Fibroblast of gingiva (primary cell): ENCODE measurements around the gene KRTAP5-8.
"Not testable (repeated sequence)": the region's sequence is repeated elsewhere in the genome, so short reads cannot be mapped to it uniquely, and the experiment has no call there.

Source experiments
- DNase-seq: peaks from one replicate; pipeline ENCODE4 v3.0.0-alpha.2; 2011; ENCODE audit warnings: low read depth

KRTAP5-8 gene

GRCh38 chr11:71543866-71544265, 6.0 kb downstream of the KRTAP5-8 start:
- no peak for DNase-seq

- no peak for DNase-seq
Observed at GRCh38 chr11:71544525-71545214, 6.8 kb downstream of the KRTAP5-8 start.

DNA sequence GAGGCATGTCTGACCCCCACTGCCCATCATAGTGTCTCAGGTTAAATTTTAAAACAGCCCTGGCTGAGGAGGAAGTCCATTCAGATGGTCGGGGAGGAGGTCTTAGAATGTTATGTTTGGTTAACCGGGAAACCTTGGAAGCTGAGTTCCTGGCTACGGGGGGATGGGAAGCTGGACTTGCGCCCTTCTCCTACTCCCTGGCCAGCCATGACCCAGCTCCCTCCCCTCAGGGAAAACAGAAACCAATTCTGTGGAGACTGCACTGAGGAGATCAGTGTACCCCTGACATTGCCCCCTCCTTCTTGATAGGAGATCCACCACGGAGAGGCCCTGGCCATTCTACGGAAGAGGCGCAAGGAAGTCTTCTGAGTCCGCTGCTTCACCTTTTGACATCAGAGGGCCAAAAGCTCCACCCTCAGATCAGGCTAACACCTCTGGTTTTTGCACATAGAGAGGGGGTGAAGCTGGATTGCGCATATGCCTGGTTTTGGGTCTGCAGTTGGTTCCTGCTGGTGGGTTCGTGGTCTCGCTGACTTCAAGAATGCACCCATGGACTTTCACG, 7.7 kb downstream of the KRTAP5-8 start:
- no peak for DNase-seq

DNA sequence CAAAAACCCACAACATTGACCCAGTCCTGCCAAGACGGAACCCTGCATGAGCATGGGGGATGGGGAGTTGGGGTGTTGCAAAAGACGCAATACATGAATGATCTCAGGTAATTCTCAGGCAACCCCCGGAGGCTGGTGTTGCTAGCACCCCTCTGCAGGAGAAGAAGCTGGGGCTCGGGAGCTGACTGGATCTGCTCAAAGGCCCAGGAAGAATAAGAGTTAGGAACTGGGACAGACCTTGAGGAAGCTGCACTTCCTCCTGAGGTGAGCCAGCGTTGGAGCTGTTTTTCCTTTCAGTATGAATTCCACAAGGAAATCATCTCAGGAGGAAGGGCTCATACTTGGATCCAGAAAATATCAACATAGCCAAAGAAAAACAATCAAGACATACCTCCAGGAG, 10.3 kb downstream of the KRTAP5-8 start, which contains the start of gene KRTAP5-9:
Gene KRTAP5-9, plus strand, starts transcription at position 301 of the 400 bp plus-strand sequence. CDS start 238 bp downstream, outside the sequence.
- no peak for DNase-seq

- DNase-seq, result no peak
Observed at GRCh38 chr11:71548716-71549151, 10.9 kb downstream of the KRTAP5-8 start.

GRCh38 chr11:71551711-71552110, 13.9 kb downstream of the KRTAP5-8 start:
- DNase-seq, result no peak

- no peak for DNase-seq
Observed at GRCh38 chr11:71554996-71555395, 17.2 kb downstream of the KRTAP5-8 start.

DNA sequence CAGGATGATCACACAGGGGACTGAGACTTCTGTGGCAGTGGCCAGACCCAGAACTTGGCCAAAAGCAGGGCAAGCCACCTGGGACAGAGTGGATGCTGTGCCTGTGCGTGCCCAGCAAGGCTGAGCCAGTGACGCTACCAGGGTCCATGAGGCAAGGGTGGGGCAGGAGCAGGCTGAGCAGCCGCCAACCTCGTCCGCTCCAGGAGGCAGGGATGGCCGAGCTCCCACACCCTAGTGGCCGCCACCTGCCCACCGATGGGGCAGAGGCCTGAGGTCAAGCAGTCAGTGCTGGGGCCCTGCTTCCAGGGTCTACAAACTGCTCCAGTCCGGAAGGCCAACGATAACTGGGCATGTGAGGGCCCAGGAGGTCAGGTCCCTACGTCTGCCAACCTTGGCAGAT, 17.7 kb downstream of the KRTAP5-8 start:
- no peak for DNase-seq

- DNase-seq, result no peak
Observed at GRCh38 chr11:71556018-71556417, 18.2 kb downstream of the KRTAP5-8 start.

DNA sequence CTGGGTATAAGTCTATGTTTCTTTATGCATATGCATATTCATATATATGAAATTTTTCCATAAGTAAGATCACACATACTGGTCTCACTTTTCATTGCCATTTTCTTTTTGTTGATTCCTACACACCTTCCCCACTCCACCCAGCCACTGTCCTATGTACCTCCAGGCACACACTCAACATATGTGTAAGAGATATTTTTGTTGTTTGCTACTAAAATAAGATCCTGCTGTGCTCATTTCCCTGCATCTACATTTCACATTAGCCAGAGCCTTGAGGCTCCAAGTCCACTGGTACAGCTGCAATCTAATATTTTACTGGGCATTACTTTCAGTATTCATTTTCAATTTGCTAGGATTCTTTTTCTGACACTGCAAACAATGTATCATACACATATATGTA, 19.4 kb downstream of the KRTAP5-8 start:
- DNase-seq, result no peak

- no peak for DNase-seq
Observed at GRCh38 chr11:71558996-71559395, 21.2 kb downstream of the KRTAP5-8 start.

DNA sequence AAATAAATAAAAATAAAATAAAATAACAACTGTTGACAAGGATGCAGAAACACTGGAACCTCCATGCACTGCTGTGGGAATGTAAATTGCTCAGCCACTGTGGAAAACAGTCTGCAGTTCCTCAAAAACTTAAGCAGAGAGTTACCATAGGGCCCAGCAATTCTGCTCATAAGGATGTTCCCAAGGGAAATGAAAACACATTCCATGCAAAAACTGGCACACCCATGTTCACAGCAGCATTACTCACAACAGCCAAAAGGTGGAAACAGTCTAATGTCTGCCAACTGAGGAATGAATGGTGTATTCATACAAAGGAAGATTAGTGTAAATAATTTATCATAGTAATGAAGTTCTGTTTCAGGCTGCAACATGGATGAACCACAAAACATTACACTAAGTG, 24.3 kb downstream of the KRTAP5-8 start:
- DNase-seq, result no peak

- DNase-seq, result peak; percentile 22
Observed at GRCh38 chr11:71563406-71563805, 25.6 kb downstream of the KRTAP5-8 start.

DNA sequence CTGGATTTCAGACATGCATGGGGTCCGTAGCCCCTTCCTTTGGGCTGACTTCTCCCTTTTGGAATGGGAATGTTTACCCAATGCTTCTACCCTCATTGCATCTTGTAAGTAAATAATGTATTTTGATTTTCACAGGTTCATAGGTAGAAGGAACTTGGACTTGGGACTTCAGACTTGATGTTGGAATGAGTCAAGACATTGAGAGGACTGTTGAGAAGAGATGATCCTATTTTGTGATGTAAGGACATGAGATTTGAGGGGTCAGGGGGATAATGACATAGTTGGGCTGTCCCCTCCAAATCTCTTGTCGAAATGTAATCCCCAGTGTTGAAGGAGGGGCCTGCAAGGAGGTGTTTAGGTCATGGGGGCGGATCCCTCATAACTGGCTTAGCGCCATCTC, 26.6 kb downstream of the KRTAP5-8 start:
- DNase-seq, result no peak

GRCh38 chr11:71565263-71565662, 27.4 kb downstream of the KRTAP5-8 start, which contains the start of gene KRTAP5-10:
TSS of gene KRTAP5-10 (plus strand) at chr11:71565563. CDS start at chr11:71565588, 25 bp downstream.
- no peak for DNase-seq

- DNase-seq, result no peak
Observed at GRCh38 chr11:71566081-71566620, 28.3 kb downstream of the KRTAP5-8 start.

- DNase-seq, result not testable (repeated sequence)
Observed at GRCh38 chr11:71566626-71567599, 29.1 kb downstream of the KRTAP5-8 start.

- DNase-seq, result not testable (repeated sequence)
Observed at GRCh38 chr11:71567633-71568032, 29.8 kb downstream of the KRTAP5-8 start.

- no peak for DNase-seq
Observed at GRCh38 chr11:71568704-71569349, 31.0 kb downstream of the KRTAP5-8 start.

GRCh38 chr11:71571101-71571850, 33.5 kb downstream of the KRTAP5-8 start:
- DNase-seq, result not testable (repeated sequence)

DNA sequence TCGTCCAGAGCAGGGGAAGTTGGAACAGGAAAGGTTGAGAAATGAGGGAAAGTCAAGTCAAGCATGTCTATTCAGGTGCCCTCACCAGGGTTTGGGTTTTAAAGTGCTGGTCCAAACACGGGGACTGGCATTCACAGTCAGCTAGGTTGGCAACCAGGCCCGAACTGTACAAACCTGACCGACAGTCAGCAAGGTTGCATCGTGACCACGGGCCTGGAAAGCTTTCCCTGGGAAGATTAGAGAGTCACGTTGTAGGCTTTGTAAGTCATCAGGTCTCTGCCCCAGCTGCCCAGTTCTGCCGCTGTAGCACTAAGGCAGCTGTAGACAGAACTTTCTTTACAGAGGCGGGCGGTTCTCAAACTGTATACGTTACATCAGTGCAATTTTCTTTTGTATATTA, 35.0 kb downstream of the KRTAP5-8 start:
- DNase-seq, result no peak
